ENCODE measurements around the gene AVPI1. TPM values are rescaled to one million over a fixed set of nuclear protein-coding genes. Genes with fewer than 3 reads are reported as not detected.
"Not testable (repeated sequence)": the region's sequence is repeated elsewhere in the genome, so short reads cannot be mapped to it uniquely, and the experiment has no call there.

Gene AVPI1
- total RNA-seq, 1 donor from 2014 or later = 2.4 TPM

GRCh38 chr10:97640174-97640867, 46.7 kb downstream of the AVPI1 start, which contains the start of gene PI4K2A:
TSS of gene PI4K2A (plus strand) at chr10:97640671. CDS start at chr10:97640743, 72 bp downstream.
- H3K27ac Mint-ChIP-seq = peak within 1 kb of the TSS; percentile 84
- peaks cover 23% of the 10 kb centered on the region for H3K36me3 Mint-ChIP-seq (ENCODE audit: low read depth)
- H3K4me1 Mint-ChIP-seq (ENCODE audit: low read depth) = peaks cover 19% of the 10 kb centered on the region
- no peaks in the 10 kb centered on the region for H3K9me3 Mint-ChIP-seq
- intact Hi-C loops (cut with micrococcal nuclease) = loop anchor here (1.0 to 10.0 kb wide), 4 partner anchors 9 to 216 kb away; partner anchors contain the start of genes AVPI1, MMS19, PGAM1 and UBTD1
- DNase-seq (ENCODE audit: low spot score) = peak; percentile 99
- H3K4me3 Mint-ChIP-seq (ENCODE audit: low read depth) = peak within 1 kb of the TSS; percentile 92
- no peaks in the 10 kb centered on the region for H3K27me3 Mint-ChIP-seq (ENCODE audit: low read depth)

- H3K4me3 Mint-ChIP-seq (ENCODE audit: low read depth); H3K27me3 Mint-ChIP-seq (ENCODE audit: low read depth); H3K27ac Mint-ChIP-seq; intact Hi-C loops (cut with micrococcal nuclease); H3K9me3 Mint-ChIP-seq; DNase-seq (ENCODE audit: low spot score): not testable (repeated sequence)
- H3K36me3 Mint-ChIP-seq (ENCODE audit: low read depth) = peaks cover 12% of the 10 kb centered on the region
- peaks cover 19% of the 10 kb centered on the region for H3K4me1 Mint-ChIP-seq (ENCODE audit: low read depth)
Measured at GRCh38 chr10:97639090-97639489, 48.0 kb downstream of the AVPI1 start.

- H3K27ac Mint-ChIP-seq = no peak overlapping the region
- H3K9me3 Mint-ChIP-seq = no peaks in the 10 kb centered on the region
- DNase-seq (ENCODE audit: low spot score) = no peak
- H3K4me3 Mint-ChIP-seq (ENCODE audit: low read depth) = no peak overlapping the region
- no peaks in the 10 kb centered on the region for H3K36me3 Mint-ChIP-seq (ENCODE audit: low read depth)
- no peaks in the 10 kb centered on the region for H3K27me3 Mint-ChIP-seq (ENCODE audit: low read depth)
- peaks cover 16% of the 10 kb centered on the region for H3K4me1 Mint-ChIP-seq (ENCODE audit: low read depth)
- intact Hi-C loops (cut with micrococcal nuclease) = no loop called here
Measured at GRCh38 chr10:97635577-97635976, 51.5 kb downstream of the AVPI1 start.

GRCh38 chr10:97633921-97634320, 53.1 kb downstream of the AVPI1 start:
- Mint-ChIP-seq H3K4me1 (ENCODE audit: low read depth) (peaks cover 12% of the 10 kb centered on the region), H3K9me3 (no peaks in the 10 kb centered on the region), H3K27me3 (ENCODE audit: low read depth) (no peaks in the 10 kb centered on the region), H3K36me3 (ENCODE audit: low read depth) (no peaks in the 10 kb centered on the region), H3K4me3 (ENCODE audit: low read depth) (peak overlapping the region; percentile 95), H3K27ac (peak overlapping the region; percentile 82)
- DNase-seq (ENCODE audit: low spot score) = peak; percentile 11
- intact Hi-C loops (cut with micrococcal nuclease) = no loop called here

GRCh38 chr10:97632949-97633884, 53.8 kb downstream of the AVPI1 start, which contains the start of gene MORN4:
TSS of gene MORN4 (minus strand) at chr10:97633500. CDS start at chr10:97619653, 13,847 bp downstream.
- Mint-ChIP-seq H3K27ac (peak within 1 kb of the TSS; percentile 82), H3K36me3 (ENCODE audit: low read depth) (no peaks in the 10 kb centered on the region), H3K4me3 (ENCODE audit: low read depth) (peak within 1 kb of the TSS; percentile 95), H3K9me3 (no peaks in the 10 kb centered on the region), H3K4me1 (ENCODE audit: low read depth) (peaks cover 12% of the 10 kb centered on the region), H3K27me3 (ENCODE audit: low read depth) (no peaks in the 10 kb centered on the region)
- DNase-seq (ENCODE audit: low spot score) = peak; percentile 88
- intact Hi-C loops (cut with micrococcal nuclease) = no loop called here

GRCh38 chr10:97631098-97631497, 55.9 kb downstream of the AVPI1 start:
- Mint-ChIP-seq H3K27me3 (ENCODE audit: low read depth) (no peaks in the 10 kb centered on the region), H3K4me3 (ENCODE audit: low read depth) (no peak overlapping the region), H3K27ac (no peak overlapping the region), H3K9me3 (no peaks in the 10 kb centered on the region), H3K36me3 (ENCODE audit: low read depth) (no peaks in the 10 kb centered on the region), H3K4me1 (ENCODE audit: low read depth) (peaks cover 12% of the 10 kb centered on the region)
- no peak for DNase-seq (ENCODE audit: low spot score)
- intact Hi-C loops (cut with micrococcal nuclease) = no loop called here

GRCh38 chr10:97629289-97629688, 57.8 kb downstream of the AVPI1 start:
- no peak overlapping the region for H3K27ac Mint-ChIP-seq
- no peak overlapping the region for H3K4me3 Mint-ChIP-seq (ENCODE audit: low read depth)
- no peaks in the 10 kb centered on the region for H3K27me3 Mint-ChIP-seq (ENCODE audit: low read depth)
- intact Hi-C loops (cut with micrococcal nuclease) = no loop called here
- DNase-seq (ENCODE audit: low spot score) = no peak
- H3K4me1 Mint-ChIP-seq (ENCODE audit: low read depth) = peaks cover 12% of the 10 kb centered on the region
- no peaks in the 10 kb centered on the region for H3K36me3 Mint-ChIP-seq (ENCODE audit: low read depth)
- H3K9me3 Mint-ChIP-seq = no peaks in the 10 kb centered on the region

GRCh38 chr10:97628228-97628627, 58.8 kb downstream of the AVPI1 start:
- Mint-ChIP-seq H3K27me3 (ENCODE audit: low read depth) (peaks cover 2% of the 10 kb centered on the region), H3K9me3 (no peaks in the 10 kb centered on the region), H3K4me1 (ENCODE audit: low read depth) (peaks cover 4% of the 10 kb centered on the region), H3K27ac (no peak overlapping the region), H3K4me3 (ENCODE audit: low read depth) (no peak overlapping the region), H3K36me3 (ENCODE audit: low read depth) (no peaks in the 10 kb centered on the region)
- no peak for DNase-seq (ENCODE audit: low spot score)
- intact Hi-C loops (cut with micrococcal nuclease) = no loop called here

GRCh38 chr10:97627731-97628130, 59.3 kb downstream of the AVPI1 start:
- DNase-seq (ENCODE audit: low spot score) = no peak
- intact Hi-C loops (cut with micrococcal nuclease) = no loop called here
- H3K9me3 Mint-ChIP-seq = no peaks in the 10 kb centered on the region
- peaks cover 2% of the 10 kb centered on the region for H3K4me1 Mint-ChIP-seq (ENCODE audit: low read depth)
- H3K27me3 Mint-ChIP-seq (ENCODE audit: low read depth) = peaks cover 2% of the 10 kb centered on the region
- no peak overlapping the region for H3K27ac Mint-ChIP-seq
- no peak overlapping the region for H3K4me3 Mint-ChIP-seq (ENCODE audit: low read depth)
- no peaks in the 10 kb centered on the region for H3K36me3 Mint-ChIP-seq (ENCODE audit: low read depth)

Other genes starting within 250 kb of the AVPI1 start
- 49.9 and 53.4 TPM in 2 replicates for gene EXOSC1, start 241.2 kb downstream of the AVPI1 start, total RNA-seq
- gene ZDHHC16, start 241.1 kb downstream of the AVPI1 start, total RNA-seq = 41.4 and 52.9 TPM in 2 replicates
- gene MMS19, start 188.8 kb downstream of the AVPI1 start, total RNA-seq = 106 and 108 TPM in 2 replicates
- gene UBTD1, start 188.3 kb downstream of the AVPI1 start, total RNA-seq = 1.6 and 1.8 TPM in 2 replicates
- 0.18 and 0.57 TPM in 2 replicates for gene ANKRD2, start 114.5 kb downstream of the AVPI1 start, total RNA-seq
- gene HOGA1, start 102.9 kb downstream of the AVPI1 start, total RNA-seq = not detected in 2 replicates
- gene C10orf62, start 97.5 kb downstream of the AVPI1 start, total RNA-seq = not detected in 2 replicates
- 1.8 and 2.9 TPM in 2 replicates for gene MORN4, start 53.7 kb downstream of the AVPI1 start, total RNA-seq
- 15.8 and 17.4 TPM in 2 replicates for gene PI4K2A, start 46.6 kb downstream of the AVPI1 start, total RNA-seq
- gene MARVELD1, start 26.5 kb upstream of the AVPI1 start, total RNA-seq = 5.6 and 6.5 TPM in 2 replicates
- gene ZFYVE27, start 49.9 kb upstream of the AVPI1 start, total RNA-seq = 35.0 and 40.2 TPM in 2 replicates
- gene SFRP5, start 84.8 kb upstream of the AVPI1 start, total RNA-seq = not detected in 2 replicates
- 0.34 and 0.62 TPM in 2 replicates for gene GOLGA7B, start 162.6 kb upstream of the AVPI1 start, total RNA-seq

Data from activated T-helper 2 cell treated with anti-CD3 and anti-CD28 coated beads, Interferon-gamma antibody, Interleukin-2, Interleukin-4, amounts not matched to agents 10 μg/mL and 5 μg/mL and 100 μg/mL, durations not matched to agents 14 hours and 24 hours and 36 hours (primary cell).